PC-3 (cell line): ENCODE results near the gene OR7A10.
"Not testable (repeated sequence)": the region's sequence is repeated elsewhere in the genome, so short reads cannot be mapped to it uniquely, and the experiment has no call there.

ENCODE experiments used
- CTCF ChIP-seq: fragments of 300-600 bp; sonication (generic); conservative IDR thresholded peaks from 2 replicates; pipeline ENCODE4 v1.5.1; 2017; ENCODE audit warnings: antibody characterized with exemption, low read depth, mild to moderate bottlenecking, low read length
- EZH2 ChIP-seq: fragments of 300-600 bp; sonication (generic); IDR thresholded peaks from one replicate; pipeline ENCODE4 v1.6.1; 2017; ENCODE audit warnings: antibody characterized with exemption, mild to moderate bottlenecking, low read length; ENCODE audit not compliant: unreplicated experiment
- EZH2phosphoT487 ChIP-seq: fragments of 300-600 bp; sonication (generic); IDR thresholded peaks from 2 replicates; pipeline ENCODE4 v1.6.1; 2018; ENCODE audit warnings: mild to moderate bottlenecking, antibody characterized with exemption, low read length, borderline replicate concordance

GRCh38 chr19:14792250-14792649 lies 56.5 kb downstream of the OR7A10 start:
- not testable (repeated sequence) for TF ChIP-seq CTCF, EZH2, EZH2phosphoT487
